NCI-H69 (cell line): ENCODE results near the gene AGAP1.

Source experiments
- DNase-seq: peaks from one replicate; lab custom pipeline; 2025; lab: John Stamatoyannopoulos, UW

Gene AGAP1

GRCh38 chr2:235877275-235877802 is 383.5 kb downstream of the AGAP1 start:
- no peak for DNase-seq

- no peak for DNase-seq
Observed at GRCh38 chr2:235879116-235879515, 385.3 kb downstream of the AGAP1 start.

GRCh38 chr2:235883675-235884074 is 389.8 kb downstream of the AGAP1 start:
- DNase-seq: no peak

DNA sequence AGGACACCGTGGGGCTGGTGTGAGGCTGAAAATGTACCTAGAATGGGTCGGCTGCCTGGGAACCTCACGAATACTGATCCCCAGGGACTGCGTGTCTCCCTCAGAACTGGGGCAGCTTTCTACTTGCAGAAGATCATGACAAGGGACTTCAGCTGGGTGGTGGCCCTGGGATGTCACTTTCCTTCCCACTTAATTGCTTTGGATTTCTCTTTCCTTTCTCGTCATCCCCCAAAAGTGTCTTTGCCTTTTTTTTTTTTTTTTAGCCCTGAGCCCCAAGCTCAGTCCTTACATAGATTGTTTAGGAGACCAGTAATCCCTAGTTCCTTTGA is 395.4 kb downstream of the AGAP1 start:
- DNase-seq: no peak

GRCh38 chr2:235893129-235893698 is 399.4 kb downstream of the AGAP1 start:
- DNase-seq: no peak

DNA sequence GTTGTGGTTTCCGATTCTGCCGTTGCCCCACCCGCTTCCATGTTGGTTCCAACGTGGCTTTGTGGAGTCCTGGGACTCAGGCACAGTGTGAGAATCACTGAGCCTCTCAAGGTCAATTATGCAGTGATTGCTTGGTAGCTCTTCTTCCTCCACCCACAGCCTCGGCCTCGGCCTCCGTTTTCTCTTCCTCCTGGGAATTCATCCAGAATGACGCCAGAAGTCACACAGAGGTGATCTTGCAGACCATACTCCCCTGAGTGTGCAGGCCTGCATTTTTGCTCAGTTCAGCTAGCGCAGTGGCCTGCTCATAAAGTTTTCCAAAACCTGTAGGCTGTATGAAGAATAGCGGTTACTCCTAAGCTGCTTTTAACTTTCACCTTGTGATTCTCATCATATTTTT is 401.0 kb downstream of the AGAP1 start:
- DNase-seq: no peak

DNA sequence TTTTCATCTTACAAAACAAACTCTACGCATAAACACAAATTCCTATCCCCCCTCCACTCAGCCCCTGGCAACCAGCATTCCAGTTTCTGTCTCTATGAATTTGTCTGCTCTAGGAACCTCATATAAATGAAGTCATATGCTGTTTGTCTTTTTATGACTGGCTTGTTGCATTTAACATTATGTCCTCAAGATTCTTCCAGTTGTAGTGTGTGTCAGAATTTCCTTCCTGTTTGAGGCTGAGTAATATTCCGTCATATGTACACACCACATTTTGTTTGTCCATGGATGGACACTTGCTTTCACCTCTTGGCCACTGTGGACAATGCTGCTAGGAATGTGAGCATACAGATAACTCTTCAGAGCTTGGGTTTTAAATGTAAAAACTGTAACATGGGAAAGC is 402.2 kb downstream of the AGAP1 start:
- no peak for DNase-seq

DNA sequence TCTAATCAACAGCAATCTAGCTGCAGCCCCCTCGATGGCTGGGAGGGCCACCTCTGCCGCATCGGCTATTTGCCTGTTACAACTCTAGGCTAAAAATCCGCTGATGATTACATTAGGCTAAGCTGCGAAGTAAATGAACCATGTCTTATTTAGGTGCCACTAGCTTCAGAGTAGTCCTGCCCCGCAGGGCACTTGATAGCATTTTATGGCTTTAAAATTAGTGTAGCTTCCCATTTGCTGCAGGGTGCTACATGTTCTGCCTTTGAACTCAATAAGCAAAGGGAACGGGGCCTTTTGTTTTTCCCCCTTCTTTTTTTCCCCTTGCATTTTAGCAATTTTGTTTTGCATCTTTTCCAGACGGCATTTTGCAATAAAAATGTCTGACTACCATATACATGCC is 404.1 kb downstream of the AGAP1 start:
- no peak for DNase-seq

DNA sequence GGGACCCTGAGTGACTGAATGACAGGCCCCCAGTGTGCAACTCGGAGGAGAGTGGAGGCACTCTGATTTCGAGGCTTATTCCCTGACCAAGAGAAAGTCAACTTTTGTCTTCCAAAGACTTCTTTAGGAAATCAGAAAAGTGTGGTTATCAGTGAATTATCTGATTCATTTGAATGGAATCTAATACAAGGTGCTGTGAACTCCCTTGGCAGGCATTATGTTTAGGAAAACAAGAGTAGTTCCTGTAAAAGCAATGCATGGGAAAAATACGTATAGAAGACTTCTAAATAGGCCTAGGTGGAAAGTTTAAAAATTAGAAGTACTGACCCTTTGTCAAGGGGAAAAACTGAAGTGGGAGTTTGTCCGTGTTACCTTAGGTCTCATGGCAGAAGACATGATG is 404.9 kb downstream of the AGAP1 start:
- no peak for DNase-seq

DNA sequence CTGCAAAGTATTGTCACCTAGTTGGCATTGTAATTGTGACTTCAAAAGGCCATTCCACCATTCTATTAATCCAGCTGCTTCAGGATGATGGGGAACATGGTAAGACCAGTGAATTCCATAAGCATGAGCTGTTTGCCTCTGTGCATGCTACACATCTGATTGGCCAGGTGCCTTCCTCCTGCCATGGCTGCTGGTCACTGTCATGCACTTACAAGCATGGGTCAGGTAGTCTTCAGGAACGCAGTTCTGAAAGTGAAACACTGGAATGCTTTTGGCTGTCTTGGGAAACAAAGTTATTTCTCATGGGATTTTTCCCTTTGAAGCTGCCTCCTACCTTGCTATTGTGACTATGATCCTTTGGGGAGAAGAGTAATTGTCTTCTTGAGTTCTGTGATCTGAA is 406.8 kb downstream of the AGAP1 start:
- no peak for DNase-seq

- no peak for DNase-seq
Observed at GRCh38 chr2:235901243-235901642, 407.4 kb downstream of the AGAP1 start.

GRCh38 chr2:235903782-235904584 is 410.1 kb downstream of the AGAP1 start:
- peak; percentile 60 for DNase-seq

GRCh38 chr2:235904585-235904931 is 410.7 kb downstream of the AGAP1 start:
- no peak for DNase-seq

- DNase-seq: no peak
Observed at GRCh38 chr2:235908826-235909225, 415.0 kb downstream of the AGAP1 start.

- DNase-seq: no peak
Observed at GRCh38 chr2:235909358-235909757, 415.5 kb downstream of the AGAP1 start.

GRCh38 chr2:235910067-235910466 is 416.2 kb downstream of the AGAP1 start:
- no peak for DNase-seq

GRCh38 chr2:235911125-235911524 is 417.3 kb downstream of the AGAP1 start:
- DNase-seq: no peak

DNA sequence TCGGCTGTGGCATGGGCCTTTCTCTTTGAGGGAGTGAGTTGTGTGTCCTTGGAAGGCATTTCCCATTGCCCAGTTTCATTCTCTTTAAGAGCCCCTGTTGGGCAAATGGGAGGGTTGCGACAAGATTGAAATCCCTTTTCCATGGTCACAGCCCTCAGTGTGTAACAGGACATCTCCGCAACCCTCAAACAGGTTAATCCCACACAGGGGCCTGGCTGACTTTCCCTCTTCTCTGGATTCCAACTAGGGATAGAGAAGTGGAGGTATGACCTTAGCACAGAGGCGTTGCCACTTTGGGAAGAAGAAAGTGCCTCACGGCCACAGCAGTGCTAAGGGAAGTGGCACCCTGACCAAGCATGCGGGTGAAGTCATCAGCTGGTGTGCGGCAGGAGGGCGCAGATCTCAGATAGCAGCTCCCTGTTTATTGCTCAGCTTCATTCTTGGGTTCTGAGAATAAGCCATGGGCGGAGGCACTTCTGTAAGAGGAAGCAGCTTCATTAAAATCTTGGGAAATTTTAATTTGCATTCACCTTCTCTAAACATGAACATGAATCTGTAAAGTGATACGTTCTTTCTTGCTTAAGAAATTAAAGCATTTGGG is 417.9 kb downstream of the AGAP1 start:
- no peak for DNase-seq

- no peak for DNase-seq
Observed at GRCh38 chr2:235914756-235915155, 420.9 kb downstream of the AGAP1 start.

DNA sequence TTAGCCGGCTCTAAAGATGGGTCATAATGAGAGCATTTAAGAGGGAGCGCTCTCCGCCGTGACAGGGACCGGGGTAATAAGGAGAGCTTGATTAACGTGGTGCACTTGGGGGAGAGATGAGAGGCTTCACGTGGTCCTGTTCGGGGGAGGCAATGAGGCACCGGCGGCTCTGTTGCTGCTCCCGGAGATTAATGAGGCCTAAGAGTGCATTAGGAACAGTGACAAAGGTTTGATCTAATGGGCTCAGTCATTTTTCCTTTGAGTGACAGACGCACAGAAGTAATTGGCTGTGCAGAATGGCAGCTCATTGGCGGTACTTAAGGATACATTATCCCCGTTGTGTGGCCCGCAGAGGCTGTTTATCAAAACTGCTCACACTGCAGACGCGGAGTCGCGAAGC is 423.7 kb downstream of the AGAP1 start:
- DNase-seq: no peak

DNA sequence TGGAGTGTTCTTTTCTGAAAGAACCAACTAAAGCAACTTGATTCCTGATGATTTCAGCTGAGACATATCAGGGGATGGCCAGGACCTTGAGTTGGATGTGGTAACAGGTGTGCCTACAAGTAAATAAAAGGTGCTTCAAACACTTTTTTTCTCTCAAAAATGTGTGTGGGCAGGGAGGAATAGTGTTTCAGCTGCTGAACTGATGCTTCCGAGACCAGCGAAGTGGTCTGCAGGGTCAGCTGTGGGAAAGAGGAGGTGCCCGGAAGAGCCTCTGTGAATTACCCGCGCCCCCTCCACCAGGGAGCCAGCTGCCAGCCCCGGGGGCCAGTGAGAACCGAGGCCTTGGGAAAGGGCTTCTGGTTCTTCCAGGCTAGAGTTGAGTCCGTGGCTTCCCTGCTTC is 425.0 kb downstream of the AGAP1 start:
- DNase-seq: no peak

- peak; percentile 17 for DNase-seq
Observed at GRCh38 chr2:235920216-235920865, 426.5 kb downstream of the AGAP1 start.
